Measurements from ENCODE around the gene AGER. TPM values are rescaled to one million over a fixed set of nuclear protein-coding genes. Genes with fewer than 3 reads are reported as not detected.

The AGER gene
- total and polyA plus RNA-seq, 9 of the 15 experiments (the other 6 are each of a cell fraction or from before 2014, with no cell fraction given), result 1.2 to 11.5 (median 4.1) TPM

DNA sequence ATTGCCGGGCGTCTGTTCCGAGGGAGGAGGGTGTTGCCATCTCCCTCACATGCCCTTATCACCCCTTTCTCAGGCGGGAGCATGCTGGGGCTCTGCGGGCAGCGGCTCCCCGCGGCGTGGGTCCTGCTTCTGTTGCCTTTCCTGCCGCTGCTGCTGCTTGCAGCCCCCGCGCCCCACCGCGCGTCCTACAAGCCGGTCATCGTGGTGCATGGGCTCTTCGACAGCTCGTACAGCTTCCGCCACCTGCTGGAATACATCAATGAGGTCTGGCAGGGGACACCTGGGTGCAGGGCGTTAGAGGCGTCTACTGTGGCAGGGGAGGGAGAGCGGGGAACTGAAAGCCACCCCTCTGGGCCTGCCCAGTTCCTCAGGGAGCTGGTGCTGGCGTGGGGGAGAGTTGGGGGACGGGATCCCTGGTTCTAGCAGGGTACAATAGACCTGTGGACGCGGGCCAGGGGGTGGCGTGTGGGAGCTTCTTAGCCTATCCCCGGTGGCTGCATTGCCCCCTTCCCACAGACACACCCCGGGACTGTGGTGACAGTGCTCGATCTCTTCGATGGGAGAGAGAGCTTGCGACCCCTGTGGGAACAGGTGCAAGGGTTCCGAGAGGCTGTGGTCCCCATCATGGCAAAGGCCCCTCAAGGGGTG, 29.4 kb downstream of the AGER start (continued):
- TF ChIP-seq ZSCAN32 (CRISPR knock-in tag; IDR thresholded peaks at IDR 0.05) (no peak), ZKSCAN1 (IDR thresholded peaks at IDR 0.05; ENCODE audit: low read depth, low read length) (0 out of 2 replicates have a peak, but pooled peaks have one; percentile 35), SMC3 (conservative IDR thresholded peaks at IDR 0.05; ENCODE audit: insufficient read depth, low read depth, low read length) (peak; percentile 72; the same call in 1 of the 2 replicates), GTF2F1 (IDR thresholded peaks at IDR 0.05; ENCODE audit: low read depth, low read length) (no peak; the same call in 1 of the 2 replicates), TEAD1 (CRISPR knock-in tag; IDR thresholded peaks at IDR 0.05) (peak in 1 of 2 experiments; percentile 62; a peak in 2 of 4 replicates), CTBP1 (IDR thresholded peaks at IDR 0.05; ENCODE audit: borderline replicate concordance) (peak; percentile 84), MNT (conservative IDR thresholded peaks at IDR 0.05) (peak; percentile 92 to 96), TCFL5 (CRISPR knock-in tag; conservative IDR thresholded peaks at IDR 0.05) (no peak), ZNF24 (IDR thresholded peaks at IDR 0.05) (no peak), CBX5 (IDR thresholded peaks at IDR 0.05; ENCODE audit: borderline replicate concordance, low read depth) (peak; percentile 67; the same call in 1 of the 2 replicates), CCAR2 (IDR thresholded peaks at IDR 0.05; ENCODE audit: low read depth, low read length) (no peak), KDM1A (IDR thresholded peaks at IDR 0.05) (peak in 1 of 2 experiments; percentile 50; a peak in 1 of 4 replicates), CC2D1A (IDR thresholded peaks at IDR 0.05) (peak; percentile 73), EP300 (IDR thresholded peaks at IDR 0.05; ENCODE audit: low read length) (peak; percentile 33; the same call in 1 of the 2 replicates), TARDBP (IDR thresholded peaks at IDR 0.05) (0 out of 2 replicates have a peak, but pooled peaks have one; percentile 14), MCM7 (IDR thresholded peaks at IDR 0.05) (0 out of 4 replicates have a peak, but pooled peaks of 1 of the 2 experiments have one; percentile 71), XRCC5 (IDR thresholded peaks at IDR 0.05; ENCODE audit: low read depth, low read length) (peak; percentile 78; the same call in 1 of the 2 replicates), ZC3H4 (CRISPR knock-in tag; IDR thresholded peaks at IDR 0.05; ENCODE audit: borderline replicate concordance) (no peak; the same call in 1 of the 2 replicates), ADNP (tag; IDR thresholded peaks at IDR 0.05) (no peak), NEUROD1 (IDR thresholded peaks at IDR 0.05; ENCODE audit: borderline replicate concordance, low read depth, low read length, partially characterized antibody) (peak; percentile 61), ZNF695 (CRISPR knock-in tag; IDR thresholded peaks at IDR 0.05) (no peak), POLR2A (conservative IDR thresholded peaks at IDR 0.05) (peak; percentile 67), MYC (IDR thresholded peaks at IDR 0.05; ENCODE audit: low read depth, low read length) (peak; percentile 87), MYC (CRISPR knock-in tag; IDR thresholded peaks at IDR 0.05; ENCODE audit: borderline replicate concordance, low read depth) (no peak)
- TF ChIP-seq, protein P1, sequence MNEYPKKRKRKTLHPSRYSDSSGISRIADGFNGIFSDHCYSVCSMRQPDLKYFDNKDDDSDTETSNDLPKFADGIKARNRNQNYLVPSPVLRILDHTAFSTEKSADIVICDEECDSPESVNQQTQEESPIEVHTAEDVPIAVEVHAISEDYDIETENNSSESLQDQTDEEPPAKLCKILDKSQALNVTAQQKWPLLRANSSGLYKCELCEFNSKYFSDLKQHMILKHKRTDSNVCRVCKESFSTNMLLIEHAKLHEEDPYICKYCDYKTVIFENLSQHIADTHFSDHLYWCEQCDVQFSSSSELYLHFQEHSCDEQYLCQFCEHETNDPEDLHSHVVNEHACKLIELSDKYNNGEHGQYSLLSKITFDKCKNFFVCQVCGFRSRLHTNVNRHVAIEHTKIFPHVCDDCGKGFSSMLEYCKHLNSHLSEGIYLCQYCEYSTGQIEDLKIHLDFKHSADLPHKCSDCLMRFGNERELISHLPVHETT (CRISPR knock-in tag; conservative IDR thresholded peaks at IDR 0.05 in 1 of 2, IDR thresholded peaks at IDR 0.05 in 1 of 2), result 0 out of 4 replicates have a peak, but pooled peaks of 1 of the 2 experiments have one; percentile 53
- TF ChIP-seq, protein P2, sequence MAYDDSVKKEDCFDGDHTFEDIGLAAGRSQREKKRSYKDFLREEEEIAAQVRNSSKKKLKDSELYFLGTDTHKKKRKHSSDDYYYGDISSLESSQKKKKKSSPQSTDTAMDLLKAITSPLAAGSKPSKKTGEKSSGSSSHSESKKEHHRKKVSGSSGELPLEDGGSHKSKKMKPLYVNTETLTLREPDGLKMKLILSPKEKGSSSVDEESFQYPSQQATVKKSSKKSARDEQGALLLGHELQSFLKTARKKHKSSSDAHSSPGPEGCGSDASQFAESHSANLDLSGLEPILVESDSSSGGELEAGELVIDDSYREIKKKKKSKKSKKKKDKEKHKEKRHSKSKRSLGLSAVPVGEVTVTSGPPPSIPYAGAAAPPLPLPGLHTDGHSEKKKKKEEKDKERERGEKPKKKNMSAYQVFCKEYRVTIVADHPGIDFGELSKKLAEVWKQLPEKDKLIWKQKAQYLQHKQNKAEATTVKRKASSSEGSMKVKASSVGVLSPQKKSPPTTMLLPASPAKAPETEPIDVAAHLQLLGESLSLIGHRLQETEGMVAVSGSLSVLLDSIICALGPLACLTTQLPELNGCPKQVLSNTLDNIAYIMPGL (CRISPR knock-in tag; IDR thresholded peaks at IDR 0.05), result no peak
